HG03045 (cell line): ENCODE measurements around the gene ARIH2.
"Not testable (repeated sequence)": the region's sequence is repeated elsewhere in the genome, so short reads cannot be mapped to it uniquely, and the experiment has no call there.

Experiments used
- ATAC-seq: cut with Tn5 transposase; IDR thresholded peaks from one replicate; pipeline ENCODE4 v1.9.1; 2021; ENCODE audit warnings: mild to moderate bottlenecking, moderate library complexity; ENCODE audit not compliant: unreplicated experiment

ARIH2 gene

GRCh38 chr3:48918388-48919214, at the start of gene ARIH2:
ARIH2 (plus strand) TSS chr3:48918842; CDS start chr3:48927559, 8,717 bp downstream.
- ATAC-seq: peak; percentile 79

DNA sequence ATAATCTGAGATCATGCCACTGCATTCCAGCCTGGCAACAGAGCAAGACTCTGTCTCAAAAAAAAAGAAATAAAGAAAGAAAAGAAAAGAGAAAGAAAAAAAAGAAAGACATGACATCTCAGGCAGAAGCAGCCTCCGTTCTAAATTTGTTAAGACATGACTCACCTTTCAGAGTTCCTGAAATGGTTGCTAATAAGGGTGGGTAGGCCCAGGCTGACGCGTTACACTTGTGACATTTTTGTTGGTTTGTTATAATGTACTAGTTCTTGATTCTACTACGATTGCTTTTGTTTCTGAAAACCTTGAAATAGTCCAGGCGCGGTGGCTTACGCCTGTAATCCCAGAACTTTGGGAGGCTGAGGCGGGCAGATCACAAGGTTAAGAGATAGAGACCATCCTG, 41.0 kb upstream of the ARIH2 start:
- no peak for ATAC-seq

DNA sequence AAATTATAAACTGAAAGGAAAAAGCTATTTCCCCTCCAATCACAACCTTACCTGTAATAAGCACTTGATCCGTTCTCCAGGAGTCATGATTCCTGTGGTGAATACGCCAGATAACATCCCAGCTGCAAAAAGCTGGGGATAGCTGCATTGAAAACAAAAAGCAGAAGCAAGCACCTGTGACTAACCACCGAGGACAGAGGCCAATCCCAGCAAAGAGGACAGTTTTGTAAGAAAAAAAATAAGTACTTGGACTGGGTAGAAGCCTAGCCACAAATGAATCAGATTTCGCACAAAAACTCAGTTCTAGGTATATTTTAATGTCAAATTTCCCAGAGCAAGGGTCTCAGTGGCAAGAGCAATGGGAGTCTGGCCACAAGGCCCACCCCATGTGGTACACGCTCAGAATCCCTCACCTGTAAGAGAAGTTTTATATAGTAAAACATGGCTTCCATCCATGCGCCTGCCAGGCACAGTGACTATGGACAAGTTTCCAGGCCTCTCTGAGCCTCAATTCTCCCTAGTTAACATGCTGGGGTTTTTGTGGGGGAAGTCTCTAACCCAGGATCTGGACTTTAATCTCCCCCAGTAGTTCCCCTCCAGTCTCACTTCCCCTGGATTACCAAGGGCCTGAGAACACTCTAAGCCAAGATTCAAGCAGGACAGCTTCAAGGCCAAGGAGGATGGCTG, 39.2 kb upstream of the ARIH2 start:
- no peak for ATAC-seq

GRCh38 chr3:48879994-48880377, 38.7 kb upstream of the ARIH2 start:
- ATAC-seq: no peak

DNA sequence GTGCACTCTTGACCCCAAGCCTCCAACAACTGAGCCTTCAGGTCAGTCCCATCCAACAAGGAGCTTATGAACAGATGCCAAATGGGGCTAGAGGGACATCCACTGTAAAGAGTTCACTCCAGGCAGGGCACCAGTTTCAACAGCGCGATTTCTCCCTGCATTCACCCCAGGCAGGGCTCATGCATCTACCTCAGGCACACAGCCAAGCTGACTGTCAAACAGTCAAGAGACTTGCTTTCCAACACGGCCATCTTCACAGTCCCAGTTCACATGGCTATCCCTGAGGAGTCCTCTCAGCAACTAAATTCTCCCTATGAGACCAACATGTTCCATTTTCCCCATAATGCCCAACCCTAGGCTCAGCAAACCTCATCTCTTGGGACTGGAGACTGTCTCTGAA, 37.6 kb upstream of the ARIH2 start:
- no peak for ATAC-seq

DNA sequence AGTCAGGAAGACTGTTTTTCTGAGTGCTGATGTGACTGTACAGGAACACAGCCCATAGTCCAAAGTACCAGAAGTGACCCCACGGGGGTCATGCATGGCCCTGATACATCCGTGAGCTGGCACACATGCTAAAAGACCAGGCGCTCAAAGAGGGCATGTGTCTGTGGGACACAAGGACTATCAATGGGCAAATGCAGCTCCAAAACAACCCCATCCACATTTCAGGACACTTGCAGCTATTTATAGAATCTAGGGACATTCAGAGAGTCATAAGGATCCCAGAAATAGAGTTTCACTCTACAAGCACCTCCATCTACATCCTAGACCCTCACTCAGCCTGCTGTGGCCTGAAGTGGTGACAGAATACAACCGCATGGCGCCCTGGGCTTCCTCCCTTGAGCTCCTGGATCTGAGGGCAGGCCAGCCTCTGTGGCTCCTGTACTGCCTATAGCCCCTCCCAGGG, 37.0 kb upstream of the ARIH2 start:
- no peak for ATAC-seq

DNA sequence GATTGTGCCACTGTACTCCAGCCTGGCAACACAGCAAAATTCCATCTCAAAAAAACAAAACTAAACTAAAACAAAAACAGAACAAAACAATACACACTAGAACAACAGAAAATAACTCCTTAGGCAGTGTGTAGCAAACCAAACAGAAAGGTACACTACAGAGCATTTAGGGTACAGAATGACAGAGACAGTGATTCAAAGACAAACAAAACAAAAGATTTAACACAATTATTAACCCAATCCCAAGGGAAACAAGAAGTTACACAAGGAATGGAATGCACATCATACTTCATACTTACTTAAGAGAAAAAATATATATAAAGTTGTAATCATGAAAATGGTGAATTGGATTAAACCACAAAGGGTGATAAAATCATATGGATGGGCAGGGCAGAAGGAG, 32.9 kb upstream of the ARIH2 start:
- ATAC-seq: no peak

- no peak for ATAC-seq
Measured at GRCh38 chr3:48891606-48892005, 27.0 kb upstream of the ARIH2 start.

GRCh38 chr3:48894516-48894915, 24.1 kb upstream of the ARIH2 start:
- ATAC-seq: no peak

- no peak for ATAC-seq
Measured at GRCh38 chr3:48896936-48897335, 21.7 kb upstream of the ARIH2 start.

DNA sequence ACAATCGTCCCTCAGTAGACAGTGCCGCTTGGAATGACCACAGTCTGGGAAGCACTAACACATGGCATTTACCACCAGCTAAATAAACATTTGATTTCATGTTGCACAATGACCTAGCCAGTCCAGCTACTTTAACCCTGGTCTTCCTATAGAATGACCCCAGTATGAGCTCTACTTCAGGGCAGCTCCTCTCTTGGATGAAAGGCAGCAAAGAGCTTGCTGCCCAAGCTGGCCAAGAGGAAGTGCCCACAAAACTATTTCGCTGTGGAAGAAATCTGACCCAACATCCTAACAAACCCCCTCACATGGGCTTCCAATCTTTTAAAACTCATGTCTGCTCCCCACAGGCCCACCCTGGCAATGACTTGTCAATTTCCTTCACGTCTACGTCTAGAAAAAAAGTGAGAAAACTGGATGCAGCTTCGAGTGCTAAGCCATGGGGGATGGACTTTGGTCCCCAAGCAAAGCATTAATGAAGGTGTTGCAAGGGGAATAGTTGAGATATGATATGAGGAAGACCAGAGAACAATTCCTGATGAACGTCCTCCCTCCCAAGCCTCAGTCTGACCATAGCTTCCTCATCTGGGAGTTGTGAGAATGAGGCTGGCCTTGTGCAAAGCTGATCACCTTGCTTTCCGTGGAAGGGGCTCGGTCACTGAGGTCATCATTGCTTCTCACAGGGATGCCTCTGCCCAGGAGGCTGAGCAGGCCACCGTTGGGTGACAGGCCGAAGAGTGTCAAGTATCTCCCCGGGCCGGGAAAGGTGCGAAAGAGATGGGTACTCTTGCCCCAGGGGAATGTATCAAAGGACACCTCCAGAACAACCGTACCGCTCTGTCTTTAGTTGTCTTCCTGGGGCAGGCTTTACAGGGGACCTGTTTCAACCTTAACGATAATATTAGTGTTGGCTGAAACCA, 20.9 kb upstream of the ARIH2 start:
- no peak for ATAC-seq

GRCh38 chr3:48898383-48899234, 20.0 kb upstream of the ARIH2 start, which contains the start of gene SLC25A20:
SLC25A20 (minus strand) TSS chr3:48898882; CDS start chr3:48898794, 88 bp downstream.
- peak; percentile 94 for ATAC-seq

DNA sequence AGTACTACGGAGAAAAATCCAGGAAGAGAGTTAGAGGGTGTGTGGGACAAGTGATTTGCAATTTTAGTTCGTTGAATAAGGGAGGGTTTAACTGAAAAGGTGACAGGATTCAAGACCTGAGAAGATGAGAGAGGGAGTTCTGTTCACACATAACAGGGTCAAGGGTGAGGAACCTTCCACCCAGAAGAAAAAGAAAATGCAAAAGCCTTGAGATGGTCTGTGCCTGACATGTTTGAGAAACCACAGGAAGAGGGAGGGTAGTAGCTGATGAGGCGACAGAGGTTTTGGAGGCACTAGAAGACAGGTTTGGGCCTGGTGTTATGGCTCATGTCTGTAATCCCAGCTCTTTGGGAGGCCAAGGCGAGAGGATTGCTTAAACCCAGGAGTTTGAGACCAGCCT, 19.4 kb upstream of the ARIH2 start:
- ATAC-seq: no peak

GRCh38 chr3:48907026-48907425, 11.6 kb upstream of the ARIH2 start:
- not testable (repeated sequence) for ATAC-seq

DNA sequence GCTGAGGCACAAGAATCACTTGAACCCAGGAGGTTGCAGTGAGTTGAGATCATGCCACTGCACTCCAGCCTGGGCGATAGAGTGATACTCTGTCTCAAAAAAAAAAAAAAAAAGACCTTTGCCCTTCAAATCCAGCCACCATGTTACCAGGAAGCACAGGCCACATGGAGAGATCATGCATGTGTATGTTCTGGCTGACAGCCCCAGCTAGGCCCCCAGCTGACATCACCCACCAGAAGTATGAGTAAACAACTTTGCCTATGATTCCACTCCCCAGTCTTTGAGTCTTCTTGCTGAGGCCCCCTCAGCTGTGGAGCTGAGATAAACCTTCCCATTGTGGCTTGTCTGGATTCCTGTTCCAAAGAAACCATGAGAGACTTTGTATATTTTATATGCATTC, 3.3 kb upstream of the ARIH2 start:
- ATAC-seq: no peak

DNA sequence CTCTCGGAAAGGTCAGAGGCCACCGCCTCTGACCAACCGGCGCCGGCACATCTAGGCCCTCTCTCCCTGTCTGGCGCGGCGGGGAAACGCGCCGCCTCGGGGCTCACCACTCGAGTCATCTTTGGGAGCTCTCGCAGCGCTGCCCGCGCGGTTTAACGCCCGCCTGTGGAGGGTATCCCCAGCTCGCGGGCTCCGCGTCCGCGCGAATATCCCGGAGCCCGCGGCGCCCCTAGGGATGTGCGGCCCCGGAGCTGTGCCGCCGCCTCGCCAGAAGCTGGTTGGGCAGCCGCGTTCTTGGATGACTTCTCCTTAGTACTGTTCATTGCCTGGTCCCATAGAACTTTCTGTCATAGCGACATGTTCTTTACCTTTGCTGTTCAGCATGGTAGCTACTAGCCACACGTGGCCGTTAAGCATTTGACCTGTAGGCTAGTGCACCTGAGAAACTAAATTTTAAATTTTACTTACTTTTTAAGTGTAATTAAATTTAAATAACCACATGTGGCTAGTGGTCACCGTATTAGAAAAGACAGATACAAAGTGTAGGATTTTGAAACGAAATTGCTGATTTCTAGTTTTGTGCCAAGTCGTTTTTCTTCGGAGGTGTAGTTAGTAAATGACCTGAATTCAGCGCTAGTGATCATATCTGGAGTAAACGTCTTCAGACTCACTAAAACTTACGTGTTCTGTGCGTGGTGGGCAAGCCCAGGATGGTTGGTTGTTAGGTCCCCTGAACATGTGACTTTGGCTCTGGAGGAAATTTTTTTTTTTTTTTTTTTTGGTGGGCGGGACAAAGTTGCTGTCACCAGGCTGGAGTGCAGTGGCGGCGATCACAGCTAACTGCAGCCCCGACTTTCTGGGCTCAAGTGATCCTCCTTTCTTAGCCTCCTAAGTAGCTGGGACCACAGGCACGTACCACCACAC, 835 bp downstream of the ARIH2 start:
- peak; percentile 26 for ATAC-seq

DNA sequence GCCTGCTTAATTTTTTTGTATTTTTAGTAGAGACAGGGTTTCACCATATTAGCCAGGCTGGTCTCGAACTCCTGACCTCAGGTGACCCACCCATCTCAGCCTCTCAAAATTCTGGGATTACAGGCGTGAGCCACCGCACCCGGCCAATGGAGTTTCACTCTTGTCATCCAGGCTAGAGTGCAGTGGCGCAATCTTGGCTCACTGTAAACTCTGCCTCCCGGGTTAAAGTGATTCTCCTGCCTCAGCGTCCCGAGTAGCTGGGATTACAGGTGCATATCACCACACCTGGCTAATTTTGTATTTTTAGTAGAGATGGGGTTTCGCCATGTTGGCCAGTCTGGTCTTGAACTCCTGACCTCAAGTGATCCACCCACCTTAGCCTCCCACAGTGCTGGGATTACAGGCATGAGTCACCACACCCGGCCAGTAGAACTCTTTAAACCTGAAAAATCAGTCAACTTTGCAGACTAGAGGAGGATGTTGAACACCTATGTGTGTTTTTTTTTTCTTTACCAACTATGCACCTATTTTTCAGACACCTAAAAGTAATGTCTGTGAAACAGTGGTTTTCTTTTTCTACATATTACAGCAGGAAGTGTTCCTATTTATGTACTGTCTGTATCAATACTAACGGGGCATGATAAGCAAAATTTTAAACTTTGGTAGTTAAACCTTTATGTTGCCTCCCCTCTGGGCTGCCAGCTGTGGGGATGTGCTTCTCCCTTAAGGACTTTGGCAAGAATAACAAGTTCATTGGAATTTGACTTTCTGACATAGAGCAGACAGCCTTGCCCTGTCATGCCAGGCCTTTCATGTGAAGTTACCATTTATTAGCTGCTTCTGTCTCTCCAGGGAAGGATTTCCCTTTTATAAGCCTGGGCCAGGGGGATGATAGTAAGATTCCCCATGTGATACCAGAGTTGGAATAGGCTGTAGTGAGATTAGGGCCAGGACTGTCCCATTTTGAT, 8.1 kb downstream of the ARIH2 start:
- ATAC-seq: no peak

GRCh38 chr3:48927928-48928327, 9.3 kb downstream of the ARIH2 start:
- no peak for ATAC-seq
